IMR-90 (cell line): ENCODE results near the gene AGBL5. TPM values are rescaled to one million over a fixed set of nuclear protein-coding genes. Genes with fewer than 3 reads are reported as not detected.

ENCODE experiments used
- ATAC-seq: fragments of 200-7000 bp; cut with Tn5 transposase; 2 replicates; pipeline ENCODE4 v1.9.1; 2020; ENCODE audit warnings: low read depth, mild to moderate bottlenecking, moderate library complexity
- BruUV-seq: library from RNA; stranded (reverse); fragments of 400-500 nt; replicated peaks from 2 replicates; lab custom pipeline; 2021; lab: Mats Ljungman, UMichigan
- CTCF ChIA-PET: fragments of 300-600 bp; formaldehyde crosslinking; extraction: SDS; loops from one replicate; lab custom pipeline; 2021; ENCODE audit warnings: antibody characterized with exemption; lab: Yijun Ruan, JAX
- POLR2A ChIA-PET: fragments of 300-600 bp; sonication (Branson Sonifier 250); formaldehyde crosslinking; loops from one replicate; lab custom pipeline; 2022; ENCODE audit warnings: antibody characterized with exemption; ENCODE audit not compliant: unreplicated experiment; lab: Charles Lee
- DNase-seq: peaks from one replicate; pipeline ENCODE4 v3.0.0; 2013
- H2AFZ ChIP-seq: replicated peaks from 2 replicates; pipeline ENCODE3; 2013; ENCODE audit warnings: low read length, mild to moderate bottlenecking; ENCODE audit not compliant: poor library complexity
- H2AK5ac ChIP-seq: 2 replicates; pipeline ENCODE4 v1.6.1; 2013; ENCODE audit warnings: low read depth, low read length, inconsistent platforms
- H2AK9ac ChIP-seq: replicated peaks from 2 replicates; pipeline ENCODE3; 2013; ENCODE audit warnings: mild to moderate bottlenecking, low read depth, low read length, moderate library complexity; ENCODE audit not compliant: poor library complexity
- H2BK120ac ChIP-seq: 2 replicates; pipeline ENCODE4 v1.6.1; 2013; ENCODE audit warnings: low read depth, low read length, inconsistent platforms
- H2BK15ac ChIP-seq: 3 replicates; pipeline ENCODE4 v1.6.1; 2013; ENCODE audit warnings: low read depth, low read length, inconsistent platforms
- H2BK20ac ChIP-seq: 2 replicates; pipeline ENCODE4 v1.6.1; 2013; ENCODE audit warnings: low read depth, mild to moderate bottlenecking, inconsistent platforms, low read length, moderate library complexity
- H2BK5ac ChIP-seq: 2 replicates; pipeline ENCODE4 v1.6.1; 2013; ENCODE audit warnings: mild to moderate bottlenecking, low read depth, low read length, inconsistent platforms; ENCODE audit not compliant: poor library complexity, severe bottlenecking
- H3K14ac ChIP-seq: replicated peaks from 2 replicates; pipeline ENCODE4 v1.6.1; 2013; ENCODE audit warnings: low read depth, low read length, inconsistent platforms
- H3K18ac ChIP-seq: 2 replicates; pipeline ENCODE4 v1.6.1; 2013; ENCODE audit warnings: low read depth, low read length, control low read depth
- H3K23ac ChIP-seq: 2 replicates; pipeline ENCODE4 v1.6.1; 2013; ENCODE audit warnings: low read depth, low read length, inconsistent platforms
- H3K27ac ChIP-seq: 2 replicates; pipeline ENCODE4 v1.5.1; 2013; ENCODE audit warnings: mild to moderate bottlenecking, control low read depth, low read length; ENCODE audit not compliant: insufficient read depth
- H3K27me3 ChIP-seq: 2 replicates; pipeline ENCODE4 v1.6.1; 2013; ENCODE audit warnings: low read length; ENCODE audit not compliant: control insufficient read depth, insufficient read depth
- H3K36me3 ChIP-seq: 2 replicates; pipeline ENCODE4 v1.6.1; 2013; ENCODE audit warnings: low read length, mixed read lengths; ENCODE audit not compliant: control insufficient read depth, insufficient read depth
- H3K4ac ChIP-seq: 2 replicates; pipeline ENCODE4 v1.6.1; 2013; ENCODE audit warnings: low read depth, low read length, inconsistent platforms
- H3K4me1 ChIP-seq: 2 replicates; pipeline ENCODE4 v1.6.1; 2013; ENCODE audit warnings: low read length, mixed read lengths; ENCODE audit not compliant: control insufficient read depth, insufficient read depth
- H3K4me2 ChIP-seq: 2 replicates; pipeline ENCODE4 v1.6.1; 2013; ENCODE audit warnings: low read depth, mild to moderate bottlenecking, control low read depth, low read length, moderate library complexity
- H3K4me3 ChIP-seq: 2 replicates; pipeline ENCODE4 v1.5.1; 2013; ENCODE audit warnings: low read depth, mild to moderate bottlenecking, control low read depth, low read length, moderate library complexity; ENCODE audit not compliant: insufficient read depth
- H3K56ac ChIP-seq: 2 replicates; pipeline ENCODE4 v1.6.1; 2013; ENCODE audit warnings: low read length, inconsistent platforms; ENCODE audit not compliant: insufficient read depth; ENCODE audit errors: extremely low read depth
- H3K79me1 ChIP-seq, 2 experiments: 2 replicates each; pipeline ENCODE4 v1.6.1; 2013; ENCODE audit warnings: low read length in 2 of 2, inconsistent platforms in 1 of 2, low read depth in 1 of 2
- H3K9ac ChIP-seq: 2 replicates; pipeline ENCODE4 v1.6.1; 2013; ENCODE audit warnings: low read depth, low read length, control low read depth
- H3K9me1 ChIP-seq: 2 replicates; pipeline ENCODE4 v1.6.1; 2013; ENCODE audit warnings: low read length, inconsistent platforms; ENCODE audit not compliant: insufficient read depth
- H3K9me3 ChIP-seq: 2 replicates; pipeline ENCODE4 v1.6.1; 2013; ENCODE audit warnings: low read length; ENCODE audit not compliant: control insufficient read depth, insufficient read depth
- H4K20me1 ChIP-seq: 2 replicates; pipeline ENCODE4 v1.6.1; 2013; ENCODE audit warnings: low read length, inconsistent platforms; ENCODE audit not compliant: insufficient read depth
- H4K5ac ChIP-seq: 2 replicates; pipeline ENCODE4 v1.6.1; 2013; ENCODE audit warnings: mild to moderate bottlenecking, low read depth, low read length, control low read depth
- H4K8ac ChIP-seq, 2 experiments: 2 replicates each; pipeline ENCODE4 v1.6.1; 2013; ENCODE audit warnings: low read depth in 2 of 2, low read length in 2 of 2, control low read depth in 1 of 2, inconsistent platforms in 1 of 2
- H4K91ac ChIP-seq: 2 replicates; pipeline ENCODE4 v1.6.1; 2013; ENCODE audit warnings: low read depth, low read length, inconsistent platforms; ENCODE audit not compliant: insufficient read depth
- BHLHE40 ChIP-seq: fragments of 150-350 bp; IDR thresholded peaks from 2 replicates; pipeline ENCODE4 v1.6.1; 2016; ENCODE audit warnings: mild to moderate bottlenecking, low read depth, low read length
- CEBPB ChIP-seq: IDR thresholded peaks from 2 replicates; pipeline ENCODE4 v1.6.1; 2012; ENCODE audit warnings: low read depth, low read length, improper control_type of control experiment
- CHD1 ChIP-seq: IDR thresholded peaks from 2 replicates; pipeline ENCODE4 v1.6.1; 2012; ENCODE audit warnings: low read depth, low read length, improper control_type of control experiment
- FOS ChIP-seq: fragments of 150-350 bp; IDR thresholded peaks from 2 replicates; pipeline ENCODE4 v1.6.1; 2016; ENCODE audit warnings: low read depth, low read length
- MAFK ChIP-seq: IDR thresholded peaks from 2 replicates; pipeline ENCODE4 v1.6.1; 2012; ENCODE audit warnings: low read depth, low read length, improper control_type of control experiment
- MAZ ChIP-seq: IDR thresholded peaks from 2 replicates; pipeline ENCODE4 v1.6.1; 2012; ENCODE audit warnings: low read depth, mild to moderate bottlenecking, low read length, improper control_type of control experiment, moderate library complexity, borderline replicate concordance
- MXI1 ChIP-seq: IDR thresholded peaks from 2 replicates; pipeline ENCODE4 v1.6.1; 2012; ENCODE audit warnings: low read depth, mild to moderate bottlenecking, low read length, moderate library complexity, borderline replicate concordance
- NFE2L2 ChIP-seq: fragments of 150-350 bp; IDR thresholded peaks from 2 replicates; pipeline ENCODE4 v1.6.1; 2016; ENCODE audit warnings: low read depth, mild to moderate bottlenecking, low read length
- POLR2A ChIP-seq: IDR thresholded peaks from 2 replicates; pipeline ENCODE4 v1.6.1; 2012; ENCODE audit warnings: mild to moderate bottlenecking, low read depth, low read length
- RAD21 ChIP-seq: IDR thresholded peaks from 2 replicates; pipeline ENCODE4 v1.6.1; 2012; ENCODE audit warnings: low read length, improper control_type of control experiment
- RCOR1 ChIP-seq: IDR thresholded peaks from 2 replicates; pipeline ENCODE4 v1.6.1; 2012; ENCODE audit warnings: mild to moderate bottlenecking, low read length, improper control_type of control experiment; ENCODE audit not compliant: insufficient replicate concordance
- RFX5 ChIP-seq: IDR thresholded peaks from 2 replicates; pipeline ENCODE4 v1.8.0; 2012; ENCODE audit warnings: low read depth, mild to moderate bottlenecking, low read length, moderate library complexity
- SMC3 ChIP-seq: fragments of 150-350 bp; IDR thresholded peaks from 2 replicates; pipeline ENCODE4 v1.6.1; 2016; ENCODE audit warnings: low read depth, mild to moderate bottlenecking, antibody characterized with exemption, low read length, moderate library complexity
- USF2 ChIP-seq: fragments of 150-350 bp; IDR thresholded peaks from 2 replicates; pipeline ENCODE4 v1.6.1; 2017; ENCODE audit warnings: mild to moderate bottlenecking, antibody characterized with exemption, low read length, low read depth
- WGBS, 2 experiments: methylation state at CpG; one replicate each; pipeline versions ENCODE4 v1.1.5 to v1.1.7; 2013; ENCODE audit warnings: missing lambda C conversion rate in 2 of 2; ENCODE audit not compliant: insufficient read length in 1 of 2; ENCODE audit errors: extremely low coverage in 2 of 2; 5-methylcytosine and 5-hydroxymethylcytosine counted together
- dilution Hi-C: fragments of 300-500 bp; cut with HindIII; formaldehyde crosslinking; loops from one replicate; pipeline ENCODE4 v1.14.3; 2018; ENCODE audit warnings: low sequenced_read_pairs; ENCODE audit not compliant: unreplicated experiment
- in situ Hi-C: fragments of 300-500 bp; cut with MboI; formaldehyde crosslinking; loops from 3 replicates; pipeline ENCODE4 v1.14.3; 2019; ENCODE audit warnings: low sequenced_read_pairs, inconsistent platforms, mixed read lengths
- intact Hi-C: fragments of 100-400 bp; cut with micrococcal nuclease; formaldehyde crosslinking; loops from 2 replicates; pipeline ENCODE4 v1.10.0; 2022
- polyA plus RNA-seq, 3 experiments: library from polyadenylated mRNA; depleted of rRNA; stranded (reverse); fragments of >200 nt; gene quantifications; 2 replicates each; pipeline ENCODE4 v1.2.3, GENCODE V29; 2012; ENCODE audit warnings: low replicate concordance in 1 of 3
- total RNA-seq: library from RNA; depleted of rRNA; stranded (reverse); fragments of >200 nt; gene quantifications from 2 replicates; pipeline ENCODE4 v1.2.3, GENCODE V29; 2012
- TF ChIP-seq, protein P1 (sequence below): conservative IDR thresholded peaks from 2 replicates; pipeline ENCODE4 v1.5.1; 2012; ENCODE audit warnings: mild to moderate bottlenecking, low read depth, low read length, improper control_type of control experiment
- TF ChIP-seq, protein P2 (sequence below): fragments of 150-350 bp; IDR thresholded peaks from 2 replicates; pipeline ENCODE4 v1.6.1; 2016; ENCODE audit warnings: low read depth, mild to moderate bottlenecking, low read length, moderate library complexity, borderline replicate concordance

The AGBL5 gene
- total and polyA plus RNA-seq, 2 of the 4 experiments (the other 2 are of a cell fraction), result 19.0 to 26.2 TPM

- ATAC-seq (peak; percentile 84), DNase-seq (peak; percentile 74)
- Histone ChIP-seq H3K23ac (no peak overlapping the region), H3K9me3 (no peaks in the 10 kb centered on the region), H3K4me2 (no peak overlapping the region), H3K14ac (no peak overlapping the region), H3K79me1 (peaks cover 0 to 4% of the 10 kb centered on the region in 2 experiments; a peak in 1 of 4 replicates), H3K18ac (no peak overlapping the region), H3K27ac (no peak overlapping the region), H3K4me3 (no peak overlapping the region), H2AK9ac (no peak overlapping the region), H4K5ac (no peak overlapping the region), H2BK120ac (no peak overlapping the region), H3K36me3 (no peaks in the 10 kb centered on the region), H3K56ac (no peak overlapping the region), H2BK5ac (no peak overlapping the region), H2AFZ (no peak overlapping the region), H3K4ac (no peak overlapping the region), H2AK5ac (no peak overlapping the region), H3K27me3 (no peaks in the 10 kb centered on the region), H3K4me1 (peaks cover 4% of the 10 kb centered on the region; the same call in 1 of the 2 replicates), H4K20me1 (no peaks in the 10 kb centered on the region; the same call in 1 of the 2 replicates), H2BK15ac (no peak overlapping the region), H4K8ac (no peak overlapping the region), H3K9me1 (peaks cover 15% of the 10 kb centered on the region), H4K91ac (no peak overlapping the region), H3K9ac (no peak overlapping the region), H2BK20ac (no peak overlapping the region)
- dilution Hi-C loops (no loop called here), intact Hi-C loops (no loop called here), in situ Hi-C loops (no loop called here)
- TF ChIP-seq BHLHE40 (peak; percentile 68), RCOR1 (no peak), NFE2L2 (no peak), FOS (peak; percentile 1; the same call in 1 of the 2 replicates), POLR2A (no peak), RFX5 (no peak), USF2 (no peak), CHD1 (no peak), MAZ (no peak), MAFK (0 out of 2 replicates have a peak, but pooled peaks have one; percentile 11), MXI1 (no peak), RAD21 (no peak), CEBPB (peak; percentile 34; the same call in 1 of the 2 replicates), SMC3 (no peak)
- TF ChIP-seq, protein P1, sequence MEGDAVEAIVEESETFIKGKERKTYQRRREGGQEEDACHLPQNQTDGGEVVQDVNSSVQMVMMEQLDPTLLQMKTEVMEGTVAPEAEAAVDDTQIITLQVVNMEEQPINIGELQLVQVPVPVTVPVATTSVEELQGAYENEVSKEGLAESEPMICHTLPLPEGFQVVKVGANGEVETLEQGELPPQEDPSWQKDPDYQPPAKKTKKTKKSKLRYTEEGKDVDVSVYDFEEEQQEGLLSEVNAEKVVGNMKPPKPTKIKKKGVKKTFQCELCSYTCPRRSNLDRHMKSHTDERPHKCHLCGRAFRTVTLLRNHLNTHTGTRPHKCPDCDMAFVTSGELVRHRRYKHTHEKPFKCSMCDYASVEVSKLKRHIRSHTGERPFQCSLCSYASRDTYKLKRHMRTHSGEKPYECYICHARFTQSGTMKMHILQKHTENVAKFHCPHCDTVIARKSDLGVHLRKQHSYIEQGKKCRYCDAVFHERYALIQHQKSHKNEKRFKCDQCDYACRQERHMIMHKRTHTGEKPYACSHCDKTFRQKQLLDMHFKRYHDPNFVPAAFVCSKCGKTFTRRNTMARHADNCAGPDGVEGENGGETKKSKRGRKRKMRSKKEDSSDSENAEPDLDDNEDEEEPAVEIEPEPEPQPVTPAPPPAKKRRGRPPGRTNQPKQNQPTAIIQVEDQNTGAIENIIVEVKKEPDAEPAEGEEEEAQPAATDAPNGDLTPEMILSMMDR, result no peak
- TF ChIP-seq, protein P2, sequence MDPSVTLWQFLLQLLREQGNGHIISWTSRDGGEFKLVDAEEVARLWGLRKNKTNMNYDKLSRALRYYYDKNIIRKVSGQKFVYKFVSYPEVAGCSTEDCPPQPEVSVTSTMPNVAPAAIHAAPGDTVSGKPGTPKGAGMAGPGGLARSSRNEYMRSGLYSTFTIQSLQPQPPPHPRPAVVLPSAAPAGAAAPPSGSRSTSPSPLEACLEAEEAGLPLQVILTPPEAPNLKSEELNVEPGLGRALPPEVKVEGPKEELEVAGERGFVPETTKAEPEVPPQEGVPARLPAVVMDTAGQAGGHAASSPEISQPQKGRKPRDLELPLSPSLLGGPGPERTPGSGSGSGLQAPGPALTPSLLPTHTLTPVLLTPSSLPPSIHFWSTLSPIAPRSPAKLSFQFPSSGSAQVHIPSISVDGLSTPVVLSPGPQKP, result no peak
- BruUV-seq, result no TSS peak
- ChIA-PET POLR2A (no interaction called here), CTCF (interaction anchor here (1.8 kb wide), 1 partner anchor 41 kb away, joined by 5 read pairs; no protein-coding TSS in a partner anchor)
- no CpG with 5 or more reads among the region's 4 CpGs for WGBS, 2 experiments
These were observed 48.5 kb upstream of the AGBL5 start for GRCh38 chr2:27003007-27003406.
